SK-N-SH (cell line): ENCODE data around the gene UBTD1. TPM values are rescaled to one million over a fixed set of nuclear protein-coding genes. Genes with fewer than 3 reads are reported as not detected.

ENCODE experiments used
- CTCF ChIA-PET: fragments of 300-600, 350-600 bp; formaldehyde crosslinking; extraction: SDS; loops from one replicate; lab custom pipeline; 2021; lab: Yijun Ruan, JAX
- POLR2A ChIA-PET: fragments of 350-600 bp; sonication (Branson Sonifier 250); formaldehyde crosslinking; extraction: SDS; loops from one replicate; lab custom pipeline; 2020; ENCODE audit warnings: antibody characterized with exemption, inconsistent platforms; lab: Yijun Ruan, JAX
- DNase-seq: peaks from one replicate; pipeline ENCODE4 v3.0.0; 2012
- H2AFZ ChIP-seq: fragments of 200-600 bp; sonication (generic); 2 replicates; pipeline ENCODE4 v1.8.1; 2016; ENCODE audit warnings: antibody characterized with exemption, mild to moderate bottlenecking, low read depth
- H3F3A ChIP-seq: fragments of 200-600 bp; sonication (generic); replicated peaks from 2 replicates; pipeline ENCODE3; 2016; ENCODE audit warnings: antibody characterized with exemption, mild to moderate bottlenecking; ENCODE audit not compliant: insufficient read depth
- H3K27ac ChIP-seq, 2 experiments: fragments of 200-500 bp in 1 of 2; fragments of 200-600 bp in 1 of 2; sonication (Bioruptor generic) in 1 of 2; sonication (generic), shearing (Covaris generic) in 1 of 2; 2 replicates each; pipeline versions ENCODE4 v1.5.1 to v1.6.1; 2014 to 2016; ENCODE audit warnings: low read depth in 2 of 2, inconsistent platforms in 1 of 2, low read length in 1 of 2, mild to moderate bottlenecking in 1 of 2, mixed read lengths in 1 of 2
- H3K27me3 ChIP-seq: fragments of 200-600 bp; sonication (generic), shearing (Covaris generic); 2 replicates; pipeline ENCODE4 v1.6.1; 2016; ENCODE audit warnings: mixed run types; ENCODE audit not compliant: insufficient read depth
- H3K36me3 ChIP-seq, 2 experiments: fragments of 200-500 bp in 1 of 2; fragments of 200-600 bp in 1 of 2; sonication (Bioruptor generic) in 1 of 2; sonication (generic) in 1 of 2; replicated peaks in 1 of 2; 2 replicates each; pipeline versions ENCODE3 to v1.5.1; 2014 to 2016; ENCODE audit warnings: low read length in 1 of 2, mild to moderate bottlenecking in 1 of 2; ENCODE audit not compliant: insufficient read depth in 2 of 2, control insufficient read depth in 1 of 2
- H3K4me1 ChIP-seq, 2 experiments: fragments of 200-500 bp in 1 of 2; fragments of 200-600 bp in 1 of 2; sonication (Bioruptor generic) in 1 of 2; sonication (generic), shearing (Covaris generic) in 1 of 2; 2 replicates each; pipeline versions ENCODE4 v1.5.1 to v1.6.1; 2014 to 2016; ENCODE audit warnings: low read depth in 1 of 2, low read length in 1 of 2, mixed run types in 1 of 2; ENCODE audit not compliant: insufficient read depth in 2 of 2, control insufficient read depth in 1 of 2
- H3K4me2 ChIP-seq: fragments of 200-600 bp; sonication (generic), shearing (Covaris generic); 2 replicates; pipeline ENCODE4 v1.6.1; 2017; ENCODE audit warnings: mixed run types
- H3K4me3 ChIP-seq, 2 experiments: fragments of 200-500 bp in 1 of 2; fragments of 200-600 bp in 1 of 2; sonication (Bioruptor generic) in 1 of 2; sonication (generic), shearing (Covaris generic) in 1 of 2; 2 replicates each; pipeline versions ENCODE4 v1.5.1 to v1.8.1; 2014 to 2016; ENCODE audit warnings: low read depth in 2 of 2, inconsistent platforms in 1 of 2, low read length in 1 of 2, mild to moderate bottlenecking in 1 of 2, mixed read lengths in 1 of 2, moderate library complexity in 1 of 2
- H3K79me2 ChIP-seq: fragments of 200-600 bp; sonication (generic); 2 replicates; pipeline ENCODE4 v1.8.1; 2017; ENCODE audit warnings: mild to moderate bottlenecking; ENCODE audit not compliant: insufficient read depth
- H3K9ac ChIP-seq: fragments of 200-600 bp; sonication (generic); 2 replicates; pipeline ENCODE4 v1.6.1; 2017; ENCODE audit warnings: mixed run types
- H3K9me2 ChIP-seq: fragments of 200-600 bp; sonication (generic); 2 replicates; pipeline ENCODE4 v1.6.1; 2017; ENCODE audit warnings: mixed run types
- H3K9me3 ChIP-seq: fragments of 200-600 bp; sonication (generic); 2 replicates; pipeline ENCODE4 v1.6.1; 2017; ENCODE audit warnings: mixed run types, mild to moderate bottlenecking, moderate library complexity
- H4K20me1 ChIP-seq: fragments of 200-600 bp; sonication (generic); 2 replicates; pipeline ENCODE4 v1.6.1; 2017; ENCODE audit warnings: mild to moderate bottlenecking, mixed run types; ENCODE audit not compliant: insufficient read depth
- ELF1 ChIP-seq: IDR thresholded peaks from 2 replicates; pipeline ENCODE4 v1.4.0; 2012
- FOSL2 ChIP-seq: IDR thresholded peaks from 2 replicates; pipeline ENCODE4 v1.4.0; 2012; ENCODE audit warnings: low read depth, mild to moderate bottlenecking, moderate library complexity, borderline replicate concordance
- FOXM1 ChIP-seq: IDR thresholded peaks from 2 replicates; pipeline ENCODE4 v1.4.0; 2012; ENCODE audit warnings: low read depth, mild to moderate bottlenecking
- GATA2 ChIP-seq: sonication (generic); formaldehyde crosslinking; IDR thresholded peaks from 2 replicates; pipeline ENCODE4 v1.5.0; 2020; ENCODE audit warnings: mild to moderate bottlenecking, missing genetic modification reagents
- IRF3 ChIP-seq: fragments of 150-350 bp; IDR thresholded peaks from 2 replicates; pipeline ENCODE4 v1.6.1; 2016; ENCODE audit warnings: mild to moderate bottlenecking, low read depth, low read length
- RAD21 ChIP-seq: IDR thresholded peaks from 2 replicates; pipeline ENCODE4 v1.6.1; 2012; ENCODE audit warnings: mild to moderate bottlenecking, low read length
- SIN3A ChIP-seq: IDR thresholded peaks from 2 replicates; pipeline ENCODE4 v1.6.1; 2012; ENCODE audit warnings: low read depth, mild to moderate bottlenecking, low read length, moderate library complexity, borderline replicate concordance
- TAF1 ChIP-seq: IDR thresholded peaks from 2 replicates; pipeline ENCODE4 v1.6.1; 2012; ENCODE audit warnings: low read depth, mild to moderate bottlenecking, low read length, moderate library complexity, borderline replicate concordance
- TEAD4 ChIP-seq: IDR thresholded peaks from 2 replicates; pipeline ENCODE4 v1.4.0; 2012; ENCODE audit warnings: mild to moderate bottlenecking, borderline replicate concordance; ENCODE audit not compliant: insufficient read depth
- WGBS: methylation state at CpG from one replicate; pipeline ENCODE4 v1.1.6; 2017; ENCODE audit warnings: low lambda C conversion rate; 5-methylcytosine and 5-hydroxymethylcytosine counted together
- polyA plus RNA-seq, 3 experiments: library from polyadenylated mRNA; depleted of rRNA; stranded (reverse); fragments of >200 nt; gene quantifications; 2 replicates each; pipeline ENCODE4 v1.2.3, GENCODE V29; 2012
- TF ChIP-seq, protein P1 (sequence below): IDR thresholded peaks from 2 replicates; pipeline ENCODE4 v1.4.0; 2012; ENCODE audit warnings: low read depth, borderline replicate concordance
- TF ChIP-seq, protein P2 (sequence below): IDR thresholded peaks from 2 replicates; pipeline ENCODE4 v1.4.0; 2012; ENCODE audit warnings: low read depth, borderline replicate concordance
- TF ChIP-seq, protein P3 (sequence below): IDR thresholded peaks from 2 replicates; pipeline ENCODE4 v1.4.0; 2012; ENCODE audit warnings: low read depth
- TF ChIP-seq, protein P4 (sequence below): fragments of 200-600 bp; sonication (generic); IDR thresholded peaks from 2 replicates; pipeline ENCODE4 v1.6.1; 2017; ENCODE audit warnings: antibody characterized with exemption, mild to moderate bottlenecking, moderate library complexity

Gene UBTD1
- polyA plus RNA-seq, 1 of the 3 experiments (the other 2 are of a cell fraction): 38.8 TPM

- Histone ChIP-seq H3K9me3 (no peaks in the 10 kb centered on the region), H3K9ac (no peak overlapping the region), H3K4me1 (no peaks in the 10 kb centered on the region; a peak in 1 of 4 replicates), H3K4me3 (no peak overlapping the region), H2AFZ (no peak overlapping the region), H3K27me3 (no peaks in the 10 kb centered on the region), H3F3A (peaks cover 8% of the 10 kb centered on the region), H3K79me2 (peaks cover 42% of the 10 kb centered on the region), H3K4me2 (no peak overlapping the region), H3K9me2 (no peaks in the 10 kb centered on the region), H3K27ac (no peak overlapping the region), H4K20me1 (peaks cover 15% of the 10 kb centered on the region; the same call in 1 of the 2 replicates), H3K36me3 (peaks cover 57 to 65% of the 10 kb centered on the region in 2 experiments)
- ChIA-PET CTCF (interaction anchor here (1.8 kb wide), 1 partner anchor 74 kb away, joined by 6 read pairs; no protein-coding TSS in a partner anchor), POLR2A (no interaction called here)
- 89% methylated on average over 9 of the region's 9 CpGs for WGBS
- no peak for TF ChIP-seq RAD21
- no peak for TF ChIP-seq FOSL2
- TF ChIP-seq, protein P1, sequence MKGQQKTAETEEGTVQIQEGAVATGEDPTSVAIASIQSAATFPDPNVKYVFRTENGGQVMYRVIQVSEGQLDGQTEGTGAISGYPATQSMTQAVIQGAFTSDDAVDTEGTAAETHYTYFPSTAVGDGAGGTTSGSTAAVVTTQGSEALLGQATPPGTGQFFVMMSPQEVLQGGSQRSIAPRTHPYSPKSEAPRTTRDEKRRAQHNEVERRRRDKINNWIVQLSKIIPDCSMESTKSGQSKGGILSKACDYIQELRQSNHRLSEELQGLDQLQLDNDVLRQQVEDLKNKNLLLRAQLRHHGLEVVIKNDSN: no peak
- TF ChIP-seq TEAD4: no peak
- no peak for TF ChIP-seq FOXM1
- no peak for TF ChIP-seq GATA2 (CRISPR knock-in tag)
- TF ChIP-seq, protein P2, sequence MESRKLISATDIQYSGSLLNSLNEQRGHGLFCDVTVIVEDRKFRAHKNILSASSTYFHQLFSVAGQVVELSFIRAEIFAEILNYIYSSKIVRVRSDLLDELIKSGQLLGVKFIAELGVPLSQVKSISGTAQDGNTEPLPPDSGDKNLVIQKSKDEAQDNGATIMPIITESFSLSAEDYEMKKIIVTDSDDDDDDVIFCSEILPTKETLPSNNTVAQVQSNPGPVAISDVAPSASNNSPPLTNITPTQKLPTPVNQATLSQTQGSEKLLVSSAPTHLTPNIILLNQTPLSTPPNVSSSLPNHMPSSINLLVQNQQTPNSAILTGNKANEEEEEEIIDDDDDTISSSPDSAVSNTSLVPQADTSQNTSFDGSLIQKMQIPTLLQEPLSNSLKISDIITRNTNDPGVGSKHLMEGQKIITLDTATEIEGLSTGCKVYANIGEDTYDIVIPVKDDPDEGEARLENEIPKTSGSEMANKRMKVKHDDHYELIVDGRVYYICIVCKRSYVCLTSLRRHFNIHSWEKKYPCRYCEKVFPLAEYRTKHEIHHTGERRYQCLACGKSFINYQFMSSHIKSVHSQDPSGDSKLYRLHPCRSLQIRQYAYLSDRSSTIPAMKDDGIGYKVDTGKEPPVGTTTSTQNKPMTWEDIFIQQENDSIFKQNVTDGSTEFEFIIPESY: no peak
- no peak for TF ChIP-seq SIN3A
- no peak for DNase-seq
Measured at GRCh38 chr10:97479939-97480338, 18.8 kb upstream of the UBTD1 start.

GRCh38 chr10:97481071-97481470 lies 17.7 kb upstream of the UBTD1 start:
- peaks cover 49 to 57% of the 10 kb centered on the region in 2 experiments for H3K36me3 ChIP-seq
- CTCF ChIA-PET: interaction anchor here (1.8 kb wide), 1 partner anchor 73 kb away, joined by 6 read pairs; no protein-coding TSS in a partner anchor
- 97% methylated on average over 4 of the region's 4 CpGs for WGBS

More at GRCh38 chr10:97481071-97481470, 17.7 kb upstream of the UBTD1 start:
- TF ChIP-seq ELF1: no peak
- no peak for TF ChIP-seq IRF3
- TF ChIP-seq, protein P3, sequence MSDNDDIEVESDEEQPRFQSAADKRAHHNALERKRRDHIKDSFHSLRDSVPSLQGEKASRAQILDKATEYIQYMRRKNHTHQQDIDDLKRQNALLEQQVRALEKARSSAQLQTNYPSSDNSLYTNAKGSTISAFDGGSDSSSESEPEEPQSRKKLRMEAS: no peak
- TF ChIP-seq FOSL2: no peak
- TF ChIP-seq TAF1: no peak
- TF ChIP-seq FOXM1: no peak
- TF ChIP-seq, protein P4, sequence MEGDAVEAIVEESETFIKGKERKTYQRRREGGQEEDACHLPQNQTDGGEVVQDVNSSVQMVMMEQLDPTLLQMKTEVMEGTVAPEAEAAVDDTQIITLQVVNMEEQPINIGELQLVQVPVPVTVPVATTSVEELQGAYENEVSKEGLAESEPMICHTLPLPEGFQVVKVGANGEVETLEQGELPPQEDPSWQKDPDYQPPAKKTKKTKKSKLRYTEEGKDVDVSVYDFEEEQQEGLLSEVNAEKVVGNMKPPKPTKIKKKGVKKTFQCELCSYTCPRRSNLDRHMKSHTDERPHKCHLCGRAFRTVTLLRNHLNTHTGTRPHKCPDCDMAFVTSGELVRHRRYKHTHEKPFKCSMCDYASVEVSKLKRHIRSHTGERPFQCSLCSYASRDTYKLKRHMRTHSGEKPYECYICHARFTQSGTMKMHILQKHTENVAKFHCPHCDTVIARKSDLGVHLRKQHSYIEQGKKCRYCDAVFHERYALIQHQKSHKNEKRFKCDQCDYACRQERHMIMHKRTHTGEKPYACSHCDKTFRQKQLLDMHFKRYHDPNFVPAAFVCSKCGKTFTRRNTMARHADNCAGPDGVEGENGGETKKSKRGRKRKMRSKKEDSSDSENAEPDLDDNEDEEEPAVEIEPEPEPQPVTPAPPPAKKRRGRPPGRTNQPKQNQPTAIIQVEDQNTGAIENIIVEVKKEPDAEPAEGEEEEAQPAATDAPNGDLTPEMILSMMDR: no peak
- Histone ChIP-seq H3K79me2 (peaks cover 53% of the 10 kb centered on the region), H4K20me1 (peaks cover 18% of the 10 kb centered on the region; the same call in 1 of the 2 replicates), H3K4me2 (no peak overlapping the region), H3K9me2 (no peaks in the 10 kb centered on the region), H3K27me3 (no peaks in the 10 kb centered on the region), H3K4me1 (no peaks in the 10 kb centered on the region; a peak in 1 of 4 replicates), H3K27ac (no peak overlapping the region), H2AFZ (no peak overlapping the region), H3K9me3 (no peaks in the 10 kb centered on the region), H3F3A (peaks cover 7% of the 10 kb centered on the region), H3K9ac (no peak overlapping the region), H3K4me3 (no peak overlapping the region)
- no peak for DNase-seq
- POLR2A ChIA-PET: interaction anchor here (0.7 kb wide), 1 partner anchor 22 kb away, joined by 3 read pairs; no protein-coding TSS in a partner anchor
